HepG2 (cell line): ENCODE measurements around the gene SUN5. TPM values are rescaled to one million over a fixed set of nuclear protein-coding genes. Genes with fewer than 3 reads are reported as not detected.

Experiments used
- CEBPB ChIP-seq: IDR thresholded peaks from 2 replicates; pipeline ENCODE4 v1.6.1; 2011; ENCODE audit warnings: low read depth, low read length, improper control_type of control experiment, borderline replicate concordance
- ELF3 ChIP-seq: IDR thresholded peaks from 2 replicates; pipeline ENCODE4 v1.6.1; 2016; ENCODE audit warnings: missing genetic modification reagents, missing compliant biosample characterization
- FOXK1 ChIP-seq: sonication (generic); formaldehyde crosslinking; IDR thresholded peaks from 2 replicates; pipeline ENCODE4 v1.4.0; 2020; ENCODE audit warnings: low read depth, missing genetic modification reagents, borderline replicate concordance
- RAD51 ChIP-seq: fragments of 450-650 bp; IDR thresholded peaks from 2 replicates; pipeline ENCODE4 v1.6.1; 2016; ENCODE audit warnings: borderline replicate concordance
- TEAD3 ChIP-seq: optimal IDR thresholded peaks from 2 replicates; pipeline ENCODE3; 2016; ENCODE audit warnings: borderline replicate concordance
- THAP9 ChIP-seq: sonication (generic); formaldehyde crosslinking; IDR thresholded peaks from 2 replicates; pipeline ENCODE4; 2020; ENCODE audit warnings: missing genetic modification reagents, mild to moderate bottlenecking, borderline replicate concordance
- ZBTB37 ChIP-seq: sonication (generic); formaldehyde crosslinking; IDR thresholded peaks from 2 replicates; pipeline ENCODE4 v1.4.0; 2020; ENCODE audit warnings: mild to moderate bottlenecking, missing genetic modification reagents
- ZNF639 ChIP-seq: conservative IDR thresholded peaks from 2 replicates; pipeline ENCODE4 v1.6.1; 2018; ENCODE audit warnings: missing genetic modification reagents
- ZNF713 ChIP-seq: sonication (generic); formaldehyde crosslinking; IDR thresholded peaks from 2 replicates; pipeline ENCODE4 v1.4.0; 2020; ENCODE audit warnings: mild to moderate bottlenecking, missing genetic modification reagents
- polyA plus RNA-seq, 8 experiments: library from polyadenylated mRNA; depleted of rRNA in 3 of 8; stranded (reverse) in 7 of 8; unstranded in 1 of 8; fragments of >200 nt; fragmentation: Illumina TruSeq in 4 of 8; extraction: Trizol in 4 of 8; gene quantifications; 2 replicates each; pipeline versions ENCODE4 v1.2.1 to v1.2.3, GENCODE V29; 2011 to 2016; ENCODE audit warnings: low read depth in 4 of 8, missing spikeins in 1 of 8, mixed read lengths in 1 of 8; ENCODE audit not compliant: insufficient read depth in 1 of 8
- total RNA-seq, 5 experiments: library from RNA; depleted of rRNA; stranded (reverse); fragments of >200 nt; fragmentation: Illumina TruSeq; extraction: Trizol; gene quantifications; 2 replicates each; pipeline ENCODE4 v1.2.3, GENCODE V29; 2016; ENCODE audit warnings: low read depth in 1 of 5

Gene SUN5
- total and polyA plus RNA-seq, 2 of the 13 experiments (the other 11 are each of a cell fraction or from before 2014, with no cell fraction given) = not detected

DNA sequence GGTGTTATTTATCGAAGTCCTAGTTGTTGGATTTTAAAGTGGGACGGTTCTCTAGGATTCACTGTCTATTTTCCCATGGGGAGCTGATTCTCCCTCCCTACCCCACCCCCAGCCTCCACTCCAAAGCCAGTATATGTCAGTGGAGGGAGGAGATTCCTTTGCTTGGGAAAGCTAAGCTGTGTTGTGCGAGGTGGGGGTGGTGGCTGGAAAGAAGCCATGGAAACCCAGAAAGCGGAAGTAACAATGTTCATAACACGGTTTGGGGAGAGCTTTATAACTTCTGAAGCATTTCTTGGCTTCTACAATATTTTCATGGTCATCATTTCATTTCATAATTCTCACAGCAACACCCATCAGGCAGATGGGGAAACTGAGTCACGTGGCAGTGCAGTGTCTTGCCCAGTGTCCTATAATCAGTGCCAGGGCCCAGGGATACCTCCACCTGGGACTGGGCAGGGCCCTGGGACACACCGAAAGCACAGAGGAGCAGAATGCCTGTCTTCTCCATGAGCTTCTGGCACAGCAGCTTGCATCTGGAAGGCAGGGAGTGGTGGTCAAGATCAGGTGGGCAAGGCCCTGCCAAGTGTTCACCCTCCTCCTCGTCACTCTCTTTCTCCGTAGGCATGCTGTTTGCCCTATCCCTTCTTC, 4.5 kb downstream of the SUN5 start (continued):
- TF ChIP-seq ZBTB37 (no peak), ZNF713 (CRISPR knock-in tag) (no peak), ELF3 (CRISPR knock-in tag) (peak; percentile 42), ZNF639 (CRISPR knock-in tag) (no peak), FOXK1 (CRISPR knock-in tag) (no peak), RAD51 (no peak), CEBPB (peak; percentile 73), TEAD3 (peak; percentile 15), THAP9 (CRISPR knock-in tag) (0 out of 2 replicates have a peak, but pooled peaks have one; percentile 10)
